H1 (cell line): Measurements from ENCODE around the gene PKD1L1.

Experiments
- ATF2 ChIP-seq: IDR thresholded peaks from 2 replicates; pipeline ENCODE4 v1.6.1; 2012; ENCODE audit warnings: low read length, inconsistent platforms
- ATF3 ChIP-seq: IDR thresholded peaks from 2 replicates; pipeline ENCODE4 v1.6.1; 2011; ENCODE audit warnings: low read depth, mild to moderate bottlenecking, low read length; ENCODE audit not compliant: insufficient read depth
- CHD1 ChIP-seq: IDR thresholded peaks from 2 replicates; pipeline ENCODE4 v1.6.1; 2012; ENCODE audit warnings: low read depth, low read length, improper control_type of control experiment
- CTCF ChIP-seq, 3 experiments: IDR thresholded peaks; 1 replicate in 2 of 3; 2 replicates in 1 of 3; pipeline versions ENCODE4 v1.5.1 to v1.6.1; 2011; ENCODE audit warnings: low read length in 3 of 3, mild to moderate bottlenecking in 3 of 3, inconsistent platforms in 2 of 3, low read depth in 1 of 3, moderate library complexity in 1 of 3; ENCODE audit not compliant: insufficient read depth in 1 of 3; ENCODE audit errors: control extremely low read depth in 1 of 3
- POLR2A ChIP-seq, 2 experiments: IDR thresholded peaks; 1 replicate in 1 of 2; 2 replicates in 1 of 2; pipeline ENCODE4 v1.6.1; 2011; ENCODE audit warnings: low read depth in 2 of 2, low read length in 2 of 2, mild to moderate bottlenecking in 2 of 2; ENCODE audit errors: control extremely low read depth in 1 of 2
- USF2 ChIP-seq: IDR thresholded peaks from 2 replicates; pipeline ENCODE4 v1.6.1; 2011; ENCODE audit warnings: low read length, improper control_type of control experiment

DNA sequence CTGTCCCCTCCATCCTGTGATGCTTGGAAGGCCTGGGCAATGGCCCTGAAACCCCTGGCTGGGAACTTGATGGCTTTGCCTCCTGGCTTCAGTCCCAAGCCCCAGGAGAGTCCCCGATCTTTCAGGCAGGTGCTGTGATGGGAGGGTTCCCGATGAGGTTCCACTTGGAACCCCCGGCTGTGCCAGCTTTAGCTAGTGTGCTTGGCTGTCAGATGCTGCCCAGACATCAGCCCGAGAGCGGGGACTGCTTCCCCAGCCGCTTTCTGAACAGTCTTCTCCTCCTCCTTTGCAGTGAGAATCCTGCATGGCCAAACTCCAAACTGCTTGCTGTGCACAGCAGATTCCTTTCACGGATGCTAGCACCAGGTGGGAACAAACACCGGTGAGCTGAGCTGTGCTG is 58.1 kb downstream of the PKD1L1 start:
- TF ChIP-seq CTCF (IDR thresholded peaks at IDR 0.05; ENCODE audit: control extremely low read depth in 1 of 3, insufficient read depth in 1 of 3, low read depth in 1 of 3, low read length in 3 of 3) (no peak), CHD1 (no peak), ATF2 (no peak), ATF3 (no peak), POLR2A (IDR thresholded peaks at IDR 0.05; ENCODE audit: control extremely low read depth in 1 of 2, low read depth in 2 of 2, low read length in 2 of 2) (no peak), USF2 (no peak)
